ENCODE data around the gene ANKUB1.

- TF ChIP-seq CTCF (IDR thresholded peaks at IDR 0.05) = no peak
- no peak for TF ChIP-seq EZH2 (IDR thresholded peaks at IDR 0.05)
Measured at GRCh38 chr3:149727656-149728055, 64.7 kb downstream of the ANKUB1 start.

Data from neural progenitor cell (in vitro differentiated cells).